SK-N-MC (cell line): ENCODE measurements around the gene SHOC2.

Source experiments
- DNase-seq: peaks from one replicate; pipeline ENCODE4 v3.0.0-alpha.2; 2011; ENCODE audit warnings: low read depth, low spot score
- H3K27ac ChIP-seq: fragments of 200-600 bp; sonication (generic); 2 replicates; pipeline ENCODE4 v1.5.1; 2016; ENCODE audit warnings: mixed run types
- H3K36me3 ChIP-seq: fragments of 200-600 bp; sonication (generic); 2 replicates; pipeline ENCODE4 v1.6.1; 2017; ENCODE audit warnings: antibody characterized with exemption, low read length, mixed read lengths; ENCODE audit not compliant: insufficient read depth
- H3K4me3 ChIP-seq: fragments of 200-600 bp; sonication (generic); 2 replicates; pipeline ENCODE4 v1.5.1; 2016
- H3K9ac ChIP-seq: fragments of 200-600 bp; sonication (generic); 2 replicates; pipeline ENCODE4 v1.8.0; 2017; ENCODE audit warnings: mixed run types, mixed read lengths; ENCODE audit not compliant: insufficient read length
- H3K9me3 ChIP-seq: fragments of 200-600 bp; sonication (generic); 2 replicates; pipeline ENCODE4 v1.6.1; 2017; ENCODE audit warnings: low read depth, mild to moderate bottlenecking, antibody characterized with exemption, low read length, moderate library complexity, mixed read lengths
- EZH2 ChIP-seq: fragments of 200-600 bp; sonication (generic); IDR thresholded peaks from one replicate; pipeline ENCODE4 v1.6.1; 2017; ENCODE audit warnings: antibody characterized with exemption
- FOXP2 ChIP-seq: optimal IDR thresholded peaks from 2 replicates; pipeline ENCODE3; 2011; ENCODE audit warnings: mild to moderate bottlenecking, moderate library complexity; ENCODE audit not compliant: insufficient read depth; ENCODE audit errors: extremely low read length, control extremely low read depth
- POLR2AphosphoS5 ChIP-seq: IDR thresholded peaks from 2 replicates; pipeline ENCODE4 v1.6.1; 2012; ENCODE audit warnings: mild to moderate bottlenecking, low read depth, low read length, borderline replicate concordance

Gene SHOC2

DNA sequence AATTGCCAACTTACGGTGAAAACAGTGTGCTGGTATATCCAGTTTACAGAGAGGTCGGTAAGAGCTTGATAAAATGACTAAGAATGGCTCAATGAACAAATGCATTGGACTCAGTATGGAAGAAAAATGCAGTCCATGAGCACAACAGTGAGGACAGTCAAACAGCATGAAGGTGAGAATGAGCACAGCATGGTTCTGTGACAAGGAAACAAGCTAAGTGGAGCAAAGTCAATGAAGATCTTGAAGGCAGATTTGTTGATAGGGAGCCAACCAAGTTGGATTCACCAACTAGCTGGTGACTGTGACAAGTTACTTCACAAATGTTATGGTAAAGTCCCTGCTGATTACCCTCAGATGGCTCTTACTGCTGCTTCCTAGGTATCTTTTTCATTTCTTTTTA is 75.9 kb downstream of the SHOC2 start:
- no peak overlapping the region for H3K27ac ChIP-seq
- no peak overlapping the region for H3K4me3 ChIP-seq
- DNase-seq = no peak
- H3K9me3 ChIP-seq = no peaks in the 10 kb centered on the region
- H3K36me3 ChIP-seq = no peaks in the 10 kb centered on the region
- no peak overlapping the region for H3K9ac ChIP-seq
- no peak for TF ChIP-seq EZH2
- no peak for TF ChIP-seq POLR2AphosphoS5
- TF ChIP-seq FOXP2 = no peak

GRCh38 chr10:110996256-110996655 is 76.9 kb downstream of the SHOC2 start:
- Histone ChIP-seq H3K36me3 (no peaks in the 10 kb centered on the region), H3K9ac (no peak overlapping the region), H3K4me3 (no peak overlapping the region), H3K9me3 (no peaks in the 10 kb centered on the region), H3K27ac (no peak overlapping the region)
- TF ChIP-seq EZH2 = no peak
- no peak for TF ChIP-seq POLR2AphosphoS5
- no peak for TF ChIP-seq FOXP2
- DNase-seq = no peak

- Histone ChIP-seq H3K9ac (no peak overlapping the region), H3K9me3 (no peaks in the 10 kb centered on the region), H3K27ac (no peak overlapping the region), H3K4me3 (no peak overlapping the region), H3K36me3 (no peaks in the 10 kb centered on the region)
- DNase-seq = no peak
- no peak for TF ChIP-seq EZH2
- no peak for TF ChIP-seq FOXP2
Observed at GRCh38 chr10:111004016-111004415, 84.6 kb downstream of the SHOC2 start.

- no peaks in the 10 kb centered on the region for H3K9me3 ChIP-seq
- H3K36me3 ChIP-seq = no peaks in the 10 kb centered on the region; the same call in 1 of the 2 replicates
- H3K9ac ChIP-seq = no peak overlapping the region
- H3K27ac ChIP-seq = no peak overlapping the region
- no peak for TF ChIP-seq EZH2
- TF ChIP-seq FOXP2 = no peak
- no peak for TF ChIP-seq POLR2AphosphoS5
- DNase-seq = no peak
- H3K4me3 ChIP-seq = no peak overlapping the region
Observed at GRCh38 chr10:111007486-111007885, 88.1 kb downstream of the SHOC2 start.

GRCh38 chr10:111015181-111015580 is 95.8 kb downstream of the SHOC2 start:
- Histone ChIP-seq H3K9me3 (no peaks in the 10 kb centered on the region), H3K36me3 (no peaks in the 10 kb centered on the region; the same call in 1 of the 2 replicates), H3K9ac (no peak overlapping the region), H3K4me3 (no peak overlapping the region), H3K27ac (no peak overlapping the region)
- TF ChIP-seq FOXP2 (no peak), POLR2AphosphoS5 (no peak), EZH2 (no peak)
- DNase-seq = no peak

GRCh38 chr10:111017098-111017497 is 97.7 kb downstream of the SHOC2 start:
- DNase-seq = no peak
- Histone ChIP-seq H3K36me3 (no peaks in the 10 kb centered on the region), H3K4me3 (no peak overlapping the region), H3K27ac (no peak overlapping the region), H3K9ac (no peak overlapping the region), H3K9me3 (no peaks in the 10 kb centered on the region)
- TF ChIP-seq POLR2AphosphoS5 = no peak
- TF ChIP-seq FOXP2 = no peak
- TF ChIP-seq EZH2 = no peak

- no peak for TF ChIP-seq POLR2AphosphoS5
- TF ChIP-seq FOXP2 = no peak
- no peak for TF ChIP-seq EZH2
- Histone ChIP-seq H3K4me3 (no peak overlapping the region), H3K27ac (no peak overlapping the region), H3K36me3 (no peaks in the 10 kb centered on the region), H3K9me3 (no peaks in the 10 kb centered on the region), H3K9ac (no peak overlapping the region)
- no peak for DNase-seq
Observed at GRCh38 chr10:111018021-111018420, 98.6 kb downstream of the SHOC2 start.

- TF ChIP-seq EZH2 (no peak), FOXP2 (no peak), POLR2AphosphoS5 (no peak)
- no peak for DNase-seq
- no peaks in the 10 kb centered on the region for H3K36me3 ChIP-seq
Observed at GRCh38 chr10:111023060-111023459, 103.7 kb downstream of the SHOC2 start.

DNA sequence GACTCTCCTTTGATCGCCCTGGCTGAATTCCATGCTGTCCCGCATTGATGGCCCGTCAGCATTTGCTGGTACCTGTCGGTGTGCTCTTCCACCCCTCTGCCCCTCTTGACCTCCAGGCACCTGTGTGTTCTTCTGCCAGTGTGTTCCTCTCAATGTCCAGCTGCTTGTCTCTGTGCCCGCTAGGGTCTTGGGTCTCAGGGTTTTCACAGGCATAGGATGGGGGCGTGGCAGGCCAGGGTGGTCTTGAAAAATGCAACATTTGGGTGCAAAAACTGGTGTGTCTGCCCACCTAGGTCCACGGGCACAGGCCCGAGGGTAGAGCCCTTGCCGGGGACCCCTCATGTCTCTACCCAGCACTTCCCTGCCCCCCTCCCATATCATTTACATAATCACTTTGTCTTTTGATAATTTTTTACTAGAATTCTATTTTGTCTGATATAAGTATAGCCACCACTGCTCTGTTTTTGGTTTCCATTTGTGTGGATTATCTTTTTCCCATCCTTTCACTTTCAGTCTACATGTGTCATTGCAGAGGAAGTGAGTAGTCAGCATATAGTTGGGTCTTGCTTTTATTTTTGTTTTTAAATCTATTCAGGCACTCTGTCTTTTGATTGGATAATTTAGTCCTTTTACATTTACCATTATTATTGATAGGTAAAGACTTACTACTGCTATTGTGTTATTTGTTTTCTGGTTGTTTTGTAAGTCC is 110.8 kb downstream of the SHOC2 start:
- DNase-seq = no peak
- Histone ChIP-seq H3K9me3 (no peaks in the 10 kb centered on the region), H3K27ac (no peak overlapping the region), H3K4me3 (no peak overlapping the region), H3K36me3 (no peaks in the 10 kb centered on the region), H3K9ac (no peak overlapping the region)
- TF ChIP-seq EZH2 = no peak
- TF ChIP-seq POLR2AphosphoS5 = no peak
- no peak for TF ChIP-seq FOXP2

More at GRCh38 chr10:111023060-111023459, 103.7 kb downstream of the SHOC2 start:
- no peak overlapping the region for H3K9ac ChIP-seq
- no peak overlapping the region for H3K27ac ChIP-seq
- H3K4me3 ChIP-seq = no peak overlapping the region
- H3K9me3 ChIP-seq = no peaks in the 10 kb centered on the region
